OCI-LY3 (cell line): ENCODE data around the gene STRN3.

Experiments
- H2AFZ ChIP-seq: fragments of 200-600, 300-600 bp; shearing (Covaris generic); 2 replicates; pipeline ENCODE4 v1.6.0; 2014; ENCODE audit warnings: antibody characterized with exemption, low read depth, low read length
- H3K27ac ChIP-seq: fragments of 200-600, 300-600 bp; sonication (generic); 2 replicates; pipeline ENCODE4 v1.5.1; 2014; ENCODE audit warnings: mild to moderate bottlenecking, low read length, moderate library complexity, mixed read lengths
- H3K27me3 ChIP-seq: fragments of 200-600, 300-600 bp; sonication (generic); 2 replicates; pipeline ENCODE4 v1.6.1; 2014; ENCODE audit warnings: low read depth, low read length, mixed read lengths
- H3K36me3 ChIP-seq: fragments of 200-600, 300-600 bp; sonication (generic); replicated peaks from 2 replicates; pipeline ENCODE3; 2014; ENCODE audit warnings: low read depth, low read length, mixed read lengths
- H3K4me1 ChIP-seq: fragments of 300-600, 200-600 bp; sonication (generic); 2 replicates; pipeline ENCODE4 v1.6.1; 2014; ENCODE audit warnings: low read length, mixed read lengths
- H3K4me2 ChIP-seq: fragments of 200-600, 300-600 bp; sonication (generic); 2 replicates; pipeline ENCODE4 v1.6.1; 2014; ENCODE audit warnings: low read length, mixed read lengths
- H3K4me3 ChIP-seq: fragments of 300-600, 200-600 bp; sonication (generic); 2 replicates; pipeline ENCODE4 v1.5.1; 2014; ENCODE audit warnings: antibody characterized with exemption, mild to moderate bottlenecking, low read length, moderate library complexity
- H3K79me2 ChIP-seq: fragments of 300-600, 200-600 bp; shearing (Covaris generic); 2 replicates; pipeline ENCODE4 v1.6.1; 2014; ENCODE audit warnings: mild to moderate bottlenecking, low read length, mixed read lengths
- H3K9ac ChIP-seq: fragments of 300-600, 200-600 bp; shearing (Covaris generic); 2 replicates; pipeline ENCODE4 v1.6.0; 2014; ENCODE audit warnings: mild to moderate bottlenecking, low read length, moderate library complexity
- H3K9me3 ChIP-seq: fragments of 200-600, 300-600 bp; shearing (Covaris generic); 2 replicates; pipeline ENCODE4 v1.6.1; 2014; ENCODE audit warnings: low read length, mixed read lengths; ENCODE audit not compliant: insufficient read depth
- H4K20me1 ChIP-seq: fragments of 200-600, 300-600 bp; sonication (generic); 2 replicates; pipeline ENCODE4 v1.6.1; 2016; ENCODE audit warnings: low read length, mixed read lengths; ENCODE audit not compliant: insufficient read depth
- CTCF ChIP-seq: fragments of 200-600, 300-600 bp; sonication (generic); IDR thresholded peaks from 2 replicates; pipeline ENCODE4 v1.5.1; 2014; ENCODE audit warnings: antibody characterized with exemption, low read length, low read depth
- EZH2phosphoT487 ChIP-seq: fragments of 200-600 bp; shearing (Covaris generic); IDR thresholded peaks from 2 replicates; pipeline ENCODE4 v1.6.1; 2018; ENCODE audit warnings: antibody characterized with exemption, mixed run types, low read depth

STRN3 gene

GRCh38 chr14:31026077-31026449, at the start of gene STRN3:
Gene STRN3, minus strand, starts transcription at chr14:31026379. Its CDS starts 194 bp downstream, at chr14:31026185.
- Histone ChIP-seq H3K27me3 (no peaks in the 10 kb centered on the region), H3K4me2 (peak within 1 kb of the TSS; percentile 85), H3K36me3 (peaks cover 12% of the 10 kb centered on the region), H3K79me2 (peaks cover 58% of the 10 kb centered on the region), H2AFZ (peak within 1 kb of the TSS; percentile 85), H3K9me3 (no peaks in the 10 kb centered on the region), H3K27ac (peak within 1 kb of the TSS; percentile 74), H3K4me1 (peaks cover 16% of the 10 kb centered on the region), H4K20me1 (peaks cover 26% of the 10 kb centered on the region), H3K4me3 (peak within 1 kb of the TSS; percentile 99), H3K9ac (peak within 1 kb of the TSS; percentile 98)
- TF ChIP-seq EZH2phosphoT487 (no peak), CTCF (no peak)

- Histone ChIP-seq H3K9me3 (no peaks in the 10 kb centered on the region), H2AFZ (no peak overlapping the region), H3K27ac (no peak overlapping the region), H3K79me2 (no peaks in the 10 kb centered on the region), H3K4me1 (no peaks in the 10 kb centered on the region), H3K27me3 (no peaks in the 10 kb centered on the region), H4K20me1 (no peaks in the 10 kb centered on the region), H3K36me3 (no peaks in the 10 kb centered on the region), H3K4me3 (no peak overlapping the region), H3K4me2 (no peak overlapping the region), H3K9ac (no peak overlapping the region)
- TF ChIP-seq CTCF (no peak), EZH2phosphoT487 (no peak)
Observed at GRCh38 chr14:31075144-31075543, 49.0 kb upstream of the STRN3 start.

GRCh38 chr14:31071151-31071550, 45.0 kb upstream of the STRN3 start:
- Histone ChIP-seq H3K9me3 (no peaks in the 10 kb centered on the region), H4K20me1 (no peaks in the 10 kb centered on the region), H3K27me3 (no peaks in the 10 kb centered on the region), H3K36me3 (no peaks in the 10 kb centered on the region), H3K4me2 (no peak overlapping the region), H3K4me3 (no peak overlapping the region), H3K27ac (no peak overlapping the region), H3K4me1 (no peaks in the 10 kb centered on the region), H3K79me2 (no peaks in the 10 kb centered on the region), H2AFZ (no peak overlapping the region), H3K9ac (no peak overlapping the region)
- no peak for TF ChIP-seq CTCF
- TF ChIP-seq EZH2phosphoT487 = no peak

- Histone ChIP-seq H3K36me3 (no peaks in the 10 kb centered on the region), H4K20me1 (no peaks in the 10 kb centered on the region), H3K9me3 (no peaks in the 10 kb centered on the region), H3K9ac (no peak overlapping the region), H3K4me1 (no peaks in the 10 kb centered on the region), H3K4me2 (no peak overlapping the region), H3K4me3 (no peak overlapping the region), H3K79me2 (no peaks in the 10 kb centered on the region), H3K27me3 (no peaks in the 10 kb centered on the region), H3K27ac (no peak overlapping the region), H2AFZ (no peak overlapping the region)
- TF ChIP-seq EZH2phosphoT487 (no peak), CTCF (no peak)
Observed at GRCh38 chr14:31070431-31070830, 44.3 kb upstream of the STRN3 start.
